SJCRH30 (cell line): ENCODE results near the gene DHX9. TPM values are rescaled to one million over a fixed set of nuclear protein-coding genes. Genes with fewer than 3 reads are reported as not detected.
"Not testable (repeated sequence)": the region's sequence is repeated elsewhere in the genome, so short reads cannot be mapped to it uniquely, and the experiment has no call there.

Source experiments
- DNase-seq, 2 experiments: peaks; one replicate each; pipeline ENCODE4 v3.0.0-alpha.2; 2015 to 2020
- H3K27ac ChIP-seq: fragments of 250-450 bp; sonication (Bioruptor Pico); 2 replicates; pipeline ENCODE4 v1.5.1; 2020; ENCODE audit warnings: mild to moderate bottlenecking, moderate library complexity
- H3K27me3 ChIP-seq: fragments of 250-450 bp; sonication (Bioruptor Pico); 2 replicates; pipeline ENCODE4 v1.5.1; 2020; ENCODE audit warnings: mild to moderate bottlenecking, moderate library complexity
- H3K36me3 ChIP-seq: fragments of 250-450 bp; sonication (Bioruptor Pico); 2 replicates; pipeline ENCODE4 v1.5.1; 2020; ENCODE audit warnings: mild to moderate bottlenecking, moderate library complexity
- H3K4me1 ChIP-seq: fragments of 250-450 bp; sonication (Bioruptor Pico); 2 replicates; pipeline ENCODE4 v1.5.1; 2020; ENCODE audit warnings: mild to moderate bottlenecking, moderate library complexity
- H3K4me3 ChIP-seq: fragments of 250-450 bp; sonication (Bioruptor Pico); 2 replicates; pipeline ENCODE4 v1.5.1; 2020; ENCODE audit warnings: mild to moderate bottlenecking, moderate library complexity
- H3K9me3 ChIP-seq: fragments of 250-450 bp; sonication (Bioruptor Pico); replicated peaks from 2 replicates; pipeline ENCODE4 v1.5.1; 2020; ENCODE audit warnings: mild to moderate bottlenecking, moderate library complexity
- total RNA-seq: library from RNA; depleted of rRNA; stranded (reverse); fragments of >200 nt; shearing (Covaris generic); gene quantifications from 2 replicates; pipeline ENCODE4 v1.2.3, GENCODE V29; 2014; rRNA removed

The DHX9 gene
- total RNA-seq, 1 experiment from 2014 or later: 305 TPM

DNA sequence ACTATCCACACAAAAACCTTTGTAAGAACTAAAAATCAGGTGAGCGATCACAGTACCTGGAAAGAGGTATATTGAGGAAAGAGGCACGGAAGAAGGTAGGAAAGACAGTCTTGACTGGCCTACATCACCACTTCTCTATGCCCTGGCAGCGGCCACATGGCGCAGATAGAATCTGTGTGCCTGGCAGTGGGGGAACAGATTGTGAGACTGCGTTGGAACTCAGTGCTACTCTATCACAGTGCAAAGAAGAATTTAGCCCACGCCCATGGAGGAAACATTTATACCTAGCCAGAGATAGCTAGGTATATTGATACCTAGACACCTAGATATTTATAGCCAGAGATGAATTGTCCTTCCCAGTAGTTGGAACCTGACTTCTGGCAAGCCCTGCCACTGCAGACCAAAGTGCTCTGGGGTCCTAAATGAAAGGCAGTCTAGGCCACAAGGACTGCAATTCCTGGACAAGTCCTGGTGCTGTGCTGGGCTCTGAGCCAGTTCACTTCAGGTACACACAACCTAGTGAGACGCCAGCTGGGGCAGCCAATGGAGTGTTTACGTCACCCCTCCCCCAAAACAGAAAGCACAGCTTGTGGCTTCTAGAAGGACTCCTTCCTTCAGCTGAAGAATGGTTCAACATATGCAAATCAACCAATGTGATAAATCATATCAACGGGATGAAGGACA is 51.9 kb downstream of the DHX9 start:
- H3K4me1 ChIP-seq: no peaks in the 10 kb centered on the region
- H3K36me3 ChIP-seq: peaks cover 31% of the 10 kb centered on the region
- H3K27me3 ChIP-seq: no peaks in the 10 kb centered on the region
- no peak for DNase-seq
- H3K27ac ChIP-seq: no peak overlapping the region
- H3K9me3 ChIP-seq: no peaks in the 10 kb centered on the region
- no peak overlapping the region for H3K4me3 ChIP-seq

DNA sequence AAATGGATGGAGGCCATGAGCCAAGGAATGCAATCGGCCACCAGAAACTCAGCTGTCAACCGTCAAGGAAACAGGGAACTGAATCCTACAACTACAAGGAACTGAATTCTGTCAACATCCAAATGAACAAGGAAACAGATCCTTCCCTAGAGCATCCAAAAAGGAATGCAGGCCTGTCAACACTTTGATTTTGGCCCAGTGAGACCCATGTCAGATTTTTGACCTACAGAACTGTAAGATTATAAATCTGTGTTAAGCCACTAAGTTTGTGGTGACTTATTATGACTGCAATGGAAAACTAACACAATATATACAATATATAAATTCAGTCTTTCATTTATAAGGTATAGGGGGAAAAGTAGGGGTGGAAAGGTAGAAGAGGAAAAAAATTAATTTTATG is 58.5 kb downstream of the DHX9 start:
- no peak for DNase-seq

DNA sequence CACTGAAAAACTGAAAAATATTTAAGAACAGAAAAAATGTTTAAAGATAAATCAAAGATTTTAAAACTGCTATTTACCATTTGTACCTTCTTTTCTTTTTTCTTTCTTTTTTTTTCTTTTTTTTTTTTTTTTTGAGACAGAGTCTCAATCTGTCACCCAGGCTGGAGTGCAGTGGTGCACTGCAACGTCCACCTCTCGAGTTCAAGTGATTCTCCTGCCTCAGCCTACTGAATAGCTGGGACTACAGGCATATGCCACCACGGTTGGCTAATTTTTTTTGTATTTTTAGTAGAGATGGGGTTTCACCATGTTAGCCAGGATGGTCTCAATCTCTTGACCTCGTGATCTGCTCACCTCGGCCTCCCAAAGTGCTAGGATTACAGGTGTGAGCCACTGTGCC is 62.8 kb downstream of the DHX9 start:
- not testable (repeated sequence) for H3K27ac ChIP-seq, DNase-seq, H3K36me3 ChIP-seq, H3K4me3 ChIP-seq, H3K9me3 ChIP-seq, H3K4me1 ChIP-seq, H3K27me3 ChIP-seq

More for the DNA sequence above, 58.5 kb downstream of the DHX9 start:
- H3K4me3 ChIP-seq: no peak overlapping the region
- no peaks in the 10 kb centered on the region for H3K27me3 ChIP-seq
- no peak overlapping the region for H3K27ac ChIP-seq
- no peaks in the 10 kb centered on the region; the same call in 1 of the 2 replicates for H3K9me3 ChIP-seq
- H3K4me1 ChIP-seq: no peaks in the 10 kb centered on the region
- H3K36me3 ChIP-seq: no peaks in the 10 kb centered on the region

DNA sequence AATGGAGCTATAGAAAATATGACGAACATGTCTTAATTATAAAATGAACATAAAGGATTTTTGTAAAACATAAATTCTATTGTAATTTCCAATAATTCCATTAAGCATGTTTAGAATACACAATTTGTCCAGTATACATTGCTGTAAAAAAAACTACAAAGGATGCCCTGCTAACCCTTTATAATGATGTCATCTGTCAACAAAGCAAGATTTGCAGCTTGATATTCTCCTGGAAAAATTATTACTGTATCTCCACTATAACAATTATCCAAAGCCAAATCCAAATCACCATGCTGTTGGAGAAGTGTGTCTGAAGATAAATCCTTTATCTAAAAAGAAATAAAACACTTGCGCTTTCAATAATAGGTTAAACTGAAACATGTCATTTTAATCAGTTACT is 66.2 kb downstream of the DHX9 start:
- Histone ChIP-seq H3K27me3 (no peaks in the 10 kb centered on the region), H3K4me3 (no peak overlapping the region), H3K9me3 (no peaks in the 10 kb centered on the region), H3K4me1 (no peaks in the 10 kb centered on the region), H3K36me3 (no peaks in the 10 kb centered on the region), H3K27ac (no peak overlapping the region)
- no peak for DNase-seq

DNA sequence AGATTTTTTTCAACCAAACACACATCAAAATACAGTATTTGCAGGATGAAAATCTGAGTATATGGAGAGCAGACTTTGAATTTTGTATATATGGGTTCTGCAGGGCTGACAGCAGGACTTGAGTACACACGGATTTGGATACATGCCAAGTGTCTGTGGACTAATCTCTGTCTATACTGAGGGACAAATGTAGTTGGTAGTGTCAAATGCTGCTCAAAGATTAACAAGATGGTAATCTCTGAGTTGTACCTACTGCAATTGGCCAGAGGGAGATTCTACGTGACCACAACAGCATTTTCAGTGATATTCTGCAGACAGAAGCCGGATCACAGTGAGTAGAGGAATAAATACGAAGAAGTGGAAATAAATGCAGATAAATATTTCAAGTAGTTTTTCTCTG is 70.4 kb downstream of the DHX9 start:
- Histone ChIP-seq H3K9me3 (no peaks in the 10 kb centered on the region; the same call in 1 of the 2 replicates), H3K4me1 (no peaks in the 10 kb centered on the region), H3K36me3 (no peaks in the 10 kb centered on the region), H3K27ac (no peak overlapping the region), H3K27me3 (no peaks in the 10 kb centered on the region), H3K4me3 (no peak overlapping the region)
- peak in 1 of 2 experiments; percentile 31 for DNase-seq

DNA sequence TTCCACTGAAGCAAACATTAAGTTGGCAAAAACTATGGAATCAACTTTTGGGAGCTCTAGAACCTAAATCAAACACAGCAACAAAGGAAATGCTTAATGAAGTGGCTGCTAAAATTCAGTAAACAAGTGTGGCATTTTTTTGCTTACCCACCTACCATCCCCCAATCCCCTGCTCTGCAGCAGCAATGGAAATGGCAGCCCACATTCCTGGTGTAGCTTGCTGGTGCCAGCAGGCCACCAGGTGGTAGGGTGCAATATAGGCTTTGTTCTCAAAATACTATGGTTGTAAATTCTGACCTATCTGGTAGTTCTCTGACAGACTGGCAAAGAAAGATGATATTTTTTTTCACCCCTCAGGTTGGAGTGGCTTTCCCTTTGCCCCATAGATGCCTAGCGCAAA is 71.0 kb downstream of the DHX9 start:
- Histone ChIP-seq H3K27me3 (no peaks in the 10 kb centered on the region), H3K27ac (no peak overlapping the region)

DNA sequence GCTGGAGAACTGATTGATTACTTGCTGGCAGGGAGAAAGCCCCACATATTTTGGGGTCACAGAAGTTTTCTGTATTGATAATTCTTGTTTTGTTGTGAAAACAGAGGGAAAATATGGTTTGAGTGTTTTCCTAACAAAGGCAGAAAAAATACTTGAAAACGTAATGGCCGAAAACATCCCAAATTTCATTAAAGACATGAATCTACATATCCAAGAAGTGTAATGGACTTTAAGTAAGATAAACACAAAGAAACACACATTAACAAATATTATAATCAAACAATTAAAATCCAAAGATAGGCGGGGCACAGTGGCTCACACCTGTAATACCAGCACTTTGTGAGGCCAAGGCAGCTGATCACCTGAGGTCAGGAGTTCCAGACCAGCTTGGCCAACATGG is 74.3 kb downstream of the DHX9 start:
- Histone ChIP-seq H3K27me3 (no peaks in the 10 kb centered on the region), H3K27ac (no peak overlapping the region), H3K4me1 (no peaks in the 10 kb centered on the region), H3K9me3 (no peaks in the 10 kb centered on the region; the same call in 1 of the 2 replicates), H3K4me3 (no peak overlapping the region), H3K36me3 (no peaks in the 10 kb centered on the region)
- DNase-seq: no peak

More for the DNA sequence above, 71.0 kb downstream of the DHX9 start:
- H3K4me3 ChIP-seq: no peak overlapping the region
- no peaks in the 10 kb centered on the region for H3K4me1 ChIP-seq
- H3K9me3 ChIP-seq: no peaks in the 10 kb centered on the region; the same call in 1 of the 2 replicates
- H3K36me3 ChIP-seq: no peaks in the 10 kb centered on the region
- no peak for DNase-seq

DNA sequence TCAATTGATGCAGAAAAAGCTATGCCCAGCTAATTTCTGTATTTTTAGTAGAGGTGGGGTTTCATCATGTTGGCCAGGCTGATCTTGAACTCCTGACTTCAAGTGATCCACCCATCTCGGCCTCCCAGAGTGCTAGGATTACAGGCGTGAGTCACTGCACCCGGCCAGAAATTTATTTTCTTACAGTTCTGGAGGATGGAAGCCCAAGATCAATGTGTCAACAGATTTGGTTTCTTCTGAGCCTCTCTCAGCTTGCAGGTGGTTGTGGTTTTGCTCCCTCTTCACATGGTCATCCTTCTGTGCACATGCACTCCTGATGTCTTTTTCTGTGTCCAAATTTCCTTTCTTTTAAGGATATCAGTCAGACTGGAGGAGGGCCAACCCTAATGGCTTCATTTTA is 78.2 kb downstream of the DHX9 start:
- Histone ChIP-seq H3K27ac (no peak overlapping the region), H3K36me3 (no peaks in the 10 kb centered on the region)
- no peak for DNase-seq

DNA sequence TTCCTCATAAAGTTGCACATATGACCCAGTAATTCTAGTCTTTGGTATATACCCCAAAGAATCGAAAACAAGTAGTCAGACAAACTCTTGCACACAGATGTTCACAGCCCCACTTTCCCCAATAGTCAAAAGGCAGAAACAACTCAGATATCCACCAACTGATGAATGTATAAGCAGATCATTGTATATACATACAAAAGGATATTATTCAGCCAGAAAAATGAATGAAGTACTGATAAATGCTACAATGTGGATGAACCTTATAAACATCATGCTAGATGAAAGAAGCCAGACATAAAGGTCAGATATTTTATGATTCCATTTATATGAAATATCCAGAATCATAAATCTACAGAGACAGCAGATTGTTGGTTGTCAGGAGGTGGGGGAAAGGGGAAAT is 86.5 kb downstream of the DHX9 start:
- DNase-seq: no peak

More for the DNA sequence above, 78.2 kb downstream of the DHX9 start:
- Histone ChIP-seq H3K4me1 (no peaks in the 10 kb centered on the region), H3K9me3 (no peaks in the 10 kb centered on the region; the same call in 1 of the 2 replicates), H3K4me3 (no peak overlapping the region), H3K27me3 (no peaks in the 10 kb centered on the region)

DNA sequence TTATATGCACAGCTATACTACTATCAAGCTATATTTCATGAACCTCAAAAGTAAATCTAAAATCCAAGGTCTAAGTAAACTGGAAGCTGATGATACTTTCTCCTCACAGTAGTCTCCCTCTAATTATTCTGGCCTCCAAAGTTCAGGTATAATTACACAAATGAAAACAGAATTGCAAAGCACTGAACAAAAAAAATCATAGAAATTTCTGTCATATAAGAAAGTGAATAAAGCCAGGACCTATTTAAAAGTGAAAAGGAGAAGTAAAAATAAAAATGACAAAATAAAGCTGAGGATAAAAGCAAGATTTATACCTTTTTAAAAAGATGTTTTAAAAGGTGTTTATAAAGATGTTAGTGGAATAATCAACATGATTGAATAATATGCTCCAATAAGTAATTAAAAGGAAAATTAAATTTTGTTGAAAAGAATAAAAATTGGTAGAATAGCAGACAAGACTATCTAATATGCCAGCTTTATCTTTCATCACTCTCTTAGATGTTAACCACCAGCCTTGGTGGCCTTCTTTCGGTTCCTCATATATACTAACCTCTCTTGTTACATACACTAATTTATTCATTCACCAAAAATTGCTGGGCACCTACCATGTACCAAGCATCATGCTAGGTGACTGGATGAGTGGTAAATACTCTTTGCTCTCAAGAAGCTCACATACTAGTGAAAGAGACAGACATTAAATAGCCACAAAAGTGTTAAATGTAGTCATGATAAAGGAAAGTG is 88.7 kb downstream of the DHX9 start:
- Histone ChIP-seq H3K27ac (no peak overlapping the region), H3K9me3 (no peaks in the 10 kb centered on the region), H3K27me3 (no peaks in the 10 kb centered on the region), H3K4me3 (no peak overlapping the region), H3K4me1 (no peaks in the 10 kb centered on the region), H3K36me3 (no peaks in the 10 kb centered on the region)
- DNase-seq: no peak

More for the DNA sequence above, 86.5 kb downstream of the DHX9 start:
- no peak overlapping the region for H3K27ac ChIP-seq
- no peaks in the 10 kb centered on the region for H3K27me3 ChIP-seq
- H3K4me3 ChIP-seq: no peak overlapping the region
- no peaks in the 10 kb centered on the region for H3K36me3 ChIP-seq
- H3K4me1 ChIP-seq: no peaks in the 10 kb centered on the region
- no peaks in the 10 kb centered on the region for H3K9me3 ChIP-seq

DNA sequence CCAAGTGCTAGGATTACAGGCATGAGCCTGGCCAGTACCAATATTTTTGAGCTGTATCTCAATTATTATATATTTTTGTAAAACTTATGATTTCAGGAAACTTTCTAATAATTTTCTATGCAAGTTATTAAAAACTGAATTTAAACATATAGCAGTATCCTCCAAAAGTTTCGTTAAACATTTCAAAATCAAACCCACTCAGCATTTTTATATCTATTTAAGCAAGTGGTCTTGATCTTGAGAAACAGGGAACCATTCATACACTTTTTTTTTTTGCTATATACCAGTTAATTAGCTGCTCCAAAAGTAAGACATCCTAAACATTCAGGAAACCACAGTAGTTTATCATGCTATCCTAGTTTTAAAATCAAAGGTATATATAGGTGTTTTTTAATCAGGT is 91.8 kb downstream of the DHX9 start:
- Histone ChIP-seq H3K27ac (no peak overlapping the region), H3K27me3 (no peaks in the 10 kb centered on the region), H3K4me3 (no peak overlapping the region), H3K4me1 (no peaks in the 10 kb centered on the region), H3K9me3 (no peaks in the 10 kb centered on the region), H3K36me3 (no peaks in the 10 kb centered on the region)
- DNase-seq: no peak

DNA sequence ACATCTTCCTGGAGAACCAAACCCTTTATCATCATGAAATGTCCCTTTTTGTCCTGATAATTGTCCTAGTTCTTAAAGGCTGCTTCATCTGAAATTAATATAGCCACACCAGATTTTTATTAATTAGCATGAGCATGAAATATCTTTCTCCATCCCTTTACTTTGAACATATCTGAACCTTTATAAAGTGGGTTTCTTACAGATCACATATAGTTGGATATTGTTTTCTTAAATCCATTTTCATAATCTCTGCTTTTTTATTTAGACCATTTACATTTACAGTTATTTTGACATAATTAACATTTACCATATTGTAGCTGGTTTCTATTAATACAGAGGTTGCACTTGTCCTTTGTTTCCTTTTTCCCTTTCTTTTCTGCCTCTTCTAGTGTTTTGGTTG is 96.6 kb downstream of the DHX9 start:
- Histone ChIP-seq H3K9me3 (no peaks in the 10 kb centered on the region), H3K27me3 (no peaks in the 10 kb centered on the region), H3K4me1 (no peaks in the 10 kb centered on the region), H3K27ac (no peak overlapping the region), H3K36me3 (no peaks in the 10 kb centered on the region), H3K4me3 (no peak overlapping the region)
- DNase-seq: no peak

Other genes with a start within 250 kb of the DHX9 start
- 96.7 and 101 TPM in 2 replicates for gene RGS16, start 235.0 kb upstream of the DHX9 start, total RNA-seq
- gene RGS8, start 154.8 kb upstream of the DHX9 start, total RNA-seq: 1.6 and 2.7 TPM in 2 replicates
- gene NPL, start 49.6 kb upstream of the DHX9 start, total RNA-seq: 1.7 and 3.1 TPM in 2 replicates
- not detected in 2 replicates for gene SHCBP1L, start 113.8 kb downstream of the DHX9 start, total RNA-seq
- 122 and 123 TPM in 2 replicates for gene LAMC1, start 184.1 kb downstream of the DHX9 start, total RNA-seq